K562 (cell line): ENCODE data around the gene KRT72.

Experiments used
- MTA2 ChIP-seq: fragments of 450-650 bp; IDR thresholded peaks from 2 replicates; pipeline ENCODE4 v1.6.1; 2016; ENCODE audit warnings: low read depth
- MYBL2 ChIP-seq, 2 experiments: fragments of 450-650 bp in 1 of 2; sonication (generic) in 1 of 2; formaldehyde crosslinking in 1 of 2; IDR thresholded peaks; 2 replicates each; pipeline versions ENCODE4 v1.6.1 to v1.8.1; 2017 to 2022; ENCODE audit warnings: borderline replicate concordance in 1 of 2, inconsistent platforms in 1 of 2, low read depth in 1 of 2, mild to moderate bottlenecking in 1 of 2, missing genetic modification reagents in 1 of 2, moderate library complexity in 1 of 2
- POLR2A ChIP-seq: fragments of 450-650 bp; conservative IDR thresholded peaks from 2 replicates; pipeline ENCODE4 v1.6.1; 2016
- ZNF282 ChIP-seq: sonication (generic); formaldehyde crosslinking; IDR thresholded peaks from 2 replicates; pipeline ENCODE4 v1.8.1; 2023; ENCODE audit warnings: missing genetic modification reagents
- TF ChIP-seq, protein P1 (sequence below), 3 experiments: IDR thresholded peaks in 2 of 3; conservative IDR thresholded peaks in 1 of 3; 2 replicates each; pipeline ENCODE4 v1.5.1; 2011 to 2012; ENCODE audit warnings: low read length in 3 of 3, mild to moderate bottlenecking in 3 of 3, control low read depth in 2 of 3, improper control_type of control experiment in 1 of 3, inconsistent platforms in 1 of 3, low read depth in 1 of 3, mixed read lengths in 1 of 3, moderate library complexity in 1 of 3; ENCODE audit not compliant: insufficient read depth in 2 of 3

DNA sequence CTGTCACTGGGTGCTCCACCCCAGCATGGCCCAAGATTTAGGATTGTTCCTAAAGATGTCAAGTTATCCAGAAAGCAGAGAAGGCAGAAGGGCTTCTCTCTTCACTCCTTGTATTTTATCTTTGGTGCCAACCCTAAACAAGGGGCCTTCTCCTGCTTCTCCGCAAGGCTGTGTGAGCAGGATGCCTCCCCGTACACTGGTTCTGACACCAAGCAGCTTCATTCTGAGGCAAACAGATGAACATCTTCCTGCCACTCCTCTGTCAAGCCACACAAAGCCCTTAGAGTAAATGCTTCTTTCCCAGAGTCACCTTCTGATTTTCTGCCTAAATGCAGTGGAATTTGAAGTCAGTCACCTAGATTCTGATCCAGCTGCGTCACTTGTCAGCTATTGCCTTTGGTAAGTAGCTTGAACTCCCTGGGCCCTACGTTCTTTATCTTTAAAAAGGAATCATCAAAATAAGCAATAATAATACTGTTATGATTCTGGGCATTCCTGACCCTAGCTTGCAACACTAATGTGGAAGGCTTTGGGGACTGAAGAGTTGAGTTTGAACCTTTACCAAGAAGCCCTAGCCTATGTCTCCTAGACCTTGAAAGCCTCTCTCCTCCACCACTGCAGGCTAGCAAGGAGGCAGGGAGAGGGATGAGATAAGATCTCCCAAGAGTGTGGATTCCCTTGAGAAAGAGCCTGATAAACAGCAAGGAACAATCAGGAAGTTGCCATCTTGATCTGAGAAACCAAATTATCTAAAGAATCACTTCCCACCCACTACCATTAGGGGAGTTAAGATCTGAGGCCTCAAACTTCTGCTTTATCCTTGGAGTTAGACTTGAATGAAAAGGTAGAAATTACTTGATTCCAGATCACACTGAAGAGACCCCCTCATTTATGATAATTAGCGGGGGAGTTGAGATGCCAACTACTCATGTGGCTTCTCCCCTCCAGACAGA lies 11.4 kb upstream of the KRT72 start:
- no peak for TF ChIP-seq MTA2
- TF ChIP-seq, protein P1, sequence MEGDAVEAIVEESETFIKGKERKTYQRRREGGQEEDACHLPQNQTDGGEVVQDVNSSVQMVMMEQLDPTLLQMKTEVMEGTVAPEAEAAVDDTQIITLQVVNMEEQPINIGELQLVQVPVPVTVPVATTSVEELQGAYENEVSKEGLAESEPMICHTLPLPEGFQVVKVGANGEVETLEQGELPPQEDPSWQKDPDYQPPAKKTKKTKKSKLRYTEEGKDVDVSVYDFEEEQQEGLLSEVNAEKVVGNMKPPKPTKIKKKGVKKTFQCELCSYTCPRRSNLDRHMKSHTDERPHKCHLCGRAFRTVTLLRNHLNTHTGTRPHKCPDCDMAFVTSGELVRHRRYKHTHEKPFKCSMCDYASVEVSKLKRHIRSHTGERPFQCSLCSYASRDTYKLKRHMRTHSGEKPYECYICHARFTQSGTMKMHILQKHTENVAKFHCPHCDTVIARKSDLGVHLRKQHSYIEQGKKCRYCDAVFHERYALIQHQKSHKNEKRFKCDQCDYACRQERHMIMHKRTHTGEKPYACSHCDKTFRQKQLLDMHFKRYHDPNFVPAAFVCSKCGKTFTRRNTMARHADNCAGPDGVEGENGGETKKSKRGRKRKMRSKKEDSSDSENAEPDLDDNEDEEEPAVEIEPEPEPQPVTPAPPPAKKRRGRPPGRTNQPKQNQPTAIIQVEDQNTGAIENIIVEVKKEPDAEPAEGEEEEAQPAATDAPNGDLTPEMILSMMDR (IDR thresholded peaks at IDR 0.05 in 2 of 3, conservative IDR thresholded peaks at IDR 0.05 in 1 of 3; ENCODE audit: insufficient read depth in 2 of 3, low read depth in 1 of 3, low read length in 3 of 3): no peak
- TF ChIP-seq ZNF282 (CRISPR knock-in tag): no peak
- no peak for TF ChIP-seq POLR2A
- no peak for TF ChIP-seq MYBL2 (IDR thresholded peaks at IDR 0.05; ENCODE audit: low read depth)
- no peak for TF ChIP-seq MYBL2 (CRISPR knock-in tag; IDR thresholded peaks at IDR 0.05; ENCODE audit: borderline replicate concordance)
